Left lobe of liver (tissue), 2 donors: ENCODE results near the gene COA6. TPM values are rescaled to one million over a fixed set of nuclear protein-coding genes. Genes with fewer than 3 reads are reported as not detected.
"Not testable (repeated sequence)": the region's sequence is repeated elsewhere in the genome, so short reads cannot be mapped to it uniquely, and the experiment has no call there.

Experiments used
- ATAC-seq: fragments of 200-7000 bp; cut with Tn5 transposase; one replicate; pipeline ENCODE4 v1.9.1; 2020; ENCODE audit warnings: mild to moderate bottlenecking, moderate library complexity
- DNase-seq: peaks from one replicate; pipeline ENCODE4 v3.0.0-alpha.2; 2020; ENCODE audit warnings: low spot score
- total RNA-seq: library from RNA; stranded (reverse); gene quantifications from one replicate; pipeline ENCODE4 v1.2.1, GENCODE V29; 2021
- donor health status: DM: no; HTN: no; CAD: no; lungs with moderate emphysema.
- donor health status: DM: no; HTN: yes; CAD: no.

The COA6 gene
- total RNA-seq, 1 donor from 2014 or later: 11.5 TPM

- DNase-seq (no peak), ATAC-seq (no peak)
These were observed 4.2 kb upstream of the COA6 start for GRCh38 chr1:234369033-234369430.

DNA sequence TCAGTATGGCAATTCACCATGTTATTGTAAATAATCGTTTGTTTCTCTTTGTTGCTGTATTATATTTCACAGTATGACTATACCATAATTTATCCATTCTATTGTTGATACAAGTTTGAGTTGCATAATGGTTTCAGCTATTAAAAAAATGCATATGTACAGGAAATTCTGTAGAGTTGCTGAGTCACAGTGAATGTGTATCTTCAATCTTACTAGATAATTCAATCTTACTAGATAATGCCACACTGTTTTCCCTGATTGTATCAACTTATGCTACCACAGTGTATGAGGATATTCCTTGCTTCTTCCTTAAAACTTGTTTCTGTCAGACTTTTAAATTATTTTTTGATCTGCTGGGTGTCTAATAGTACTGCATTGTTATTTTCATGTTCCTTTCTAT is 3.5 kb upstream of the COA6 start:
- DNase-seq: no peak
- no peak for ATAC-seq

DNA sequence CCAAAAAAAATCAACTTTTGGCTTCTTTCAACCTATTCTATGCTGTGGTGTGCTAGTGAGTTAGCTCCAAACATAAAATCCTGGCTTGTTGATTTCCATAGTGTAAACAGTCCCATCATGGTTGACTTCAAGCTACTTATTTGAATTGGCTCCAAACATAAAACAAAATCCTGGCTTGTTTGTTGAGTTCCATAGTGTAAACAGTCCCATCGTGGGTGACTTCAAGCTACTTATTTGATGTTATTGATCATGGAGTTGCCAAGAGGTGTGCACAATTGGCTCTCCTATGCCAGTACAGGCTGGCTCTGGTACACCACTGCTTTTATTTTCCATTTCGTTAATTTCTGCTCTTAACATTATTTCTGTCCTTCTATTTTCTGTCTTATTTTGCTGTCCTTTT is 1.8 kb upstream of the COA6 start:
- ATAC-seq (peak; percentile 24), DNase-seq (no peak)

- DNase-seq (no peak), ATAC-seq (no peak)
These were observed 1.1 kb upstream of the COA6 start for GRCh38 chr1:234372011-234372757.

DNA sequence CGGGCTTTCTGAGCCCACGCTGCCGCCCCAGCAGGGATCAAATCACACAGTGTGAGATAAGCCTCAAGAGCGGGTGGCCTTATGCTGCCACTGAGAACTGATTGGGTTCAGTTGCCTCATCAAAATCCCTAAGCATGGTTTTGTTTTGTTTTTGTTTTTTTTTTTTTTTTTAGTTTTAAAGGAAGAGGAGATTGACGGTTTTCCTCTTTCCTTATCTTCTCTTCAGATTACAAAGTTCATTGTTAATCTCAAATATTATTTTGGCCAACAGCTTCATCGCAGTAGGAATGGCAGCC is 651 bp downstream of the COA6 start:
- no peak for ATAC-seq
- no peak for DNase-seq

DNA sequence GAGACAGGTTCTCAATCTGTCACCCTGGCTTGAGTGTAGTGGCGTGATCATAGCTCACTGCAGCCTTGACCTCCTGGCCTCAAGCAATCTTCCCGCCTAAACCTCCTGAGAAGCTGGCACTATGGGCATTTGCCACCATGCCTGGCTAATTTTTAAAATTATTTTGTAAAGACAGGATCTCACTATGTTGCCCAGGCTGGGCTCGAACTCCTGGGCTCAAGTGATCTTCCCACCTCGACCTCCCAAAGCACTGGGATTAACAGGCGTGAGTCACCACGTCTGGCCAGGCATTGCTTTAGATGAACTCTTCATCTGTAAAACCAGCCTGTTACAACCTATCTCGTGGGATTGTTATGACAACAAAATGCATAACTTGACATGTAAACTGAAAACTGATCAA is 2.4 kb downstream of the COA6 start:
- ATAC-seq (no peak), DNase-seq (no peak)

- not testable (repeated sequence) for ATAC-seq, DNase-seq
These were observed 6.4 kb downstream of the COA6 start for GRCh38 chr1:234379591-234380109.

- no peak for ATAC-seq
These were observed 8.7 kb downstream of the COA6 start for GRCh38 chr1:234381699-234382555.

DNA sequence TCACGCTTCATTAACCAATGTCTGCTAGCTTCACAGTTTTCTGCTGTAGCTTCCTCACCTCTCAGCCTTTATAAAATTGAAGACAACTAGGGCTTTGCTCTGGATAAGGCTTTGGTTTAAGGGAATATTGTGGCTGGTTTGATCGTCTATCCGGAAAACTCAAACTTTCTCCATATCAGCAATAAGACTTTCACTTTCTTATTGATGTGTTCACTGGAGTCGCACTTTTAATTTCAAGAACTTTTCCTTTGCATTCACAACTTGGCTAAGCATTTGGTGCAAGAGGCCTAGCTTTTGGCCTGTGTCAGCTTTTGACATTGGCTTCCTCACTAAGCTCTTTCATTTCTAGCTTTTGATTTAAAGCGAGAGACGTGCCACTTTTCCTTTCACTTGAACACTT is 12.9 kb downstream of the COA6 start:
- DNase-seq (no peak), ATAC-seq (no peak)

More at GRCh38 chr1:234381699-234382555, 8.7 kb downstream of the COA6 start:
- DNase-seq: no peak

- DNase-seq (no peak), ATAC-seq (no peak)
These were observed 14.8 kb downstream of the COA6 start for GRCh38 chr1:234388094-234388493.

DNA sequence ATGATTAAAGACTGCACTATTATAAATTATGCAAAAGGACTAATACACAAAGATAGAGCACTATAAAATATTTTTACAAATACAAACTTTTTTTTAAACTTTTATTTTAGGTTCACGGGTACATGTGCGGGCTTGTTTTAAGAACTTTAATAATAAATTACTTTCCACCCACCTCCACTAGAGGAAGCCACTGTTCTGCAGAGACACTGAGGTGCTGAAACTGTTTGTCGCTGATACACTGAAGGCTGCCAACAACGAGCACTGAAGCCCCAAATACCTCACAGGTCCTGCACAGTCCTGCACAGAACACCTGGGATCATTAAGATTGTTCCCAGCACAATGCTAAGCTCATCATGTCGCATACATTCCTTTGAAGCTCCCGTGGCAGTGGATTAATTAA is 19.9 kb downstream of the COA6 start:
- ATAC-seq (no peak), DNase-seq (no peak)

- no peak for ATAC-seq
- DNase-seq: no peak
These were observed 22.0 kb downstream of the COA6 start for GRCh38 chr1:234395297-234395696.

GRCh38 chr1:234396092-234396491 is 22.8 kb downstream of the COA6 start:
- no peak for DNase-seq

GRCh38 chr1:234396871-234397270 is 23.6 kb downstream of the COA6 start:
- DNase-seq (no peak), ATAC-seq (no peak)

More at GRCh38 chr1:234396092-234396491, 22.8 kb downstream of the COA6 start:
- no peak for ATAC-seq

DNA sequence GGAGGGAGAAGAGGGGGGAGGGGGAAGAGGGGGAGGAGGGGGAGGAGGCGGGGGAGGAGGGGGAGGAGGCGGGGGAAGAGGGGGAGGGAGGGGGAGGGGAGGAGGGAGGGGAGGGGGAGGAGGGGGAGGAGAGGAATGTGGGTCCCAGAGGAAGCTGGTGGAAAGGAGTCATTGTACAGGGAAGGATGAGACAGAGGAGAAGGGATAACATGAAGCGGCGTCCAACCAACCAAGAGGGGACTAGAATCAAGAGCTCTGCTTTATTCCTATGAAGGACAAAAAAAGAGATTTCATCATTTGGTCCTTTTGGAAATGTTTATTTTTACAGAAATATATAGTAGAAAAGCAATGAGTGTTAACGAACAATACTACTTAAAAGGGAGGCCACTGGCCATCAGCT is 24.5 kb downstream of the COA6 start:
- DNase-seq (no peak), ATAC-seq (no peak)

DNA sequence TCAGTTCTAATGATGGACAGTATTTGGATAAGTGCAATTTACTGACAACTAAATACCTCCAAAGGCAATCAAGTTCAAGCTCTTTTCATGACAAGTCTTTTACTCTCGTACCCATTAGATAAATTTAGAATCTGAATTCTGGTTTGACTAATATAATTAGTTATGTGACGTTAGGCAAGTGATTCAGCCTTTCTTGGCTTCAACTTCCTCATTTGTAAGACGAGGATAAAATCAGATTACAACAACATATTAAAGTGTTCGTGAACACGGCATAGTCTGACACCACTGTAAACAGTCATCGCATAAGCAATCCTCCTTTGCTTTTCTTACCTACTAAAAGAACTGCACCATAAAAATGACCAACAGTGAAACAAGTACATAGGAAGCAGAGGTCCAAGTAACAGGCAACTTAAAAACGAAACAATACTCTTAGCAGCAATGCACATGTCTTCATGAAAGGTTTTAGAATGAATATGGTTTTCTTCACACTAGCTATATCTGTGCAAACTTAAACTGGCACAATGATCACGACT is 25.7 kb downstream of the COA6 start:
- ATAC-seq (no peak), DNase-seq (no peak)

GRCh38 chr1:234399515-234399914 is 26.3 kb downstream of the COA6 start:
- ATAC-seq, DNase-seq: not testable (repeated sequence)

- peak; percentile 59 for ATAC-seq
- no peak for DNase-seq
These were observed 27.5 kb downstream of the COA6 start for GRCh38 chr1:234400773-234401172.

DNA sequence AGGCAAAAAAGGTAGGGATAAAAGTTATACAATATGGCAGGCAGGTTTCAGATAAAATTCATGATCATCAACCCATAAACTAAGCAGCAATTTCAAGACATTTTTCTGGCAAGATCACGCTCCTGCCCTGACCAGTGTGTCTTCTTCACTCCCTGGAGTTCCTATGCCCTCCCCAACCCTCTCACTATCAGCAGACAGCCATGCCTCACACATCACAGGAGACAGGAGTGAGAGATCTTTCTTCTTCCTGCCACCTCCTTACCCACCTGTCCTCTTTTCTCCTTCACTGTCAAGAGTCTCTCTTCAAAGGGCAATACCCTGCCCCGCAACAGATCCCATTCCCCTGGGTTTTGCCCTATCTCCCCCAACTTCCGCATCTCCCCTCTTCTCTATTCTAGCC is 28.4 kb downstream of the COA6 start:
- no peak for ATAC-seq
- DNase-seq: no peak

DNA sequence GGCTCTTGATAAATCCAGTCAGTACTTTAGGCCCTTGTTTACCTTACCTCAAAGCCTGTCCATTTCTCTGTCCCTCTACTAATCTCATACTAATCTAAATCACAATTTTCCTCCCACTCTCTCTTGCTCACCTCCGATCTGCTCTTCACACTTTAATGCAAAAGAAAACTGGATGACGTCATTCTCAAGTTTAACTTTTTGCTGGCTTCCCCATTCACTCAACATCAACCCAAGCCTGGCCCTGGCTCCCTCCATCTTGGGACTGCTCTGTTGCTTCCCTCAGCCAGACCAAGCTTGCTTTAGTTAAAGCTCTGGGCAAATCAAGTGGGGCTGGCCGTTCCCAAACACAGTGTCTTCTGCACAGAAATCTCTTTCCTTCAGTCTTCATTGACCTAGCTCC is 29.7 kb downstream of the COA6 start:
- no peak for ATAC-seq

GRCh38 chr1:234405676-234406075 is 32.4 kb downstream of the COA6 start:
- no peak for DNase-seq
- no peak for ATAC-seq

More for the DNA sequence above, 29.7 kb downstream of the COA6 start:
- DNase-seq: no peak

GRCh38 chr1:234406871-234407270 is 33.6 kb downstream of the COA6 start:
- no peak for DNase-seq
- ATAC-seq: no peak
